ENCODE data around the gene CC2D1A.

The CC2D1A gene

GRCh38 chr19:13978351-13979243, 72.6 kb downstream of the CC2D1A start:
- DNase-seq (ENCODE audit: low read depth): no peak
- TF ChIP-seq, protein P1, sequence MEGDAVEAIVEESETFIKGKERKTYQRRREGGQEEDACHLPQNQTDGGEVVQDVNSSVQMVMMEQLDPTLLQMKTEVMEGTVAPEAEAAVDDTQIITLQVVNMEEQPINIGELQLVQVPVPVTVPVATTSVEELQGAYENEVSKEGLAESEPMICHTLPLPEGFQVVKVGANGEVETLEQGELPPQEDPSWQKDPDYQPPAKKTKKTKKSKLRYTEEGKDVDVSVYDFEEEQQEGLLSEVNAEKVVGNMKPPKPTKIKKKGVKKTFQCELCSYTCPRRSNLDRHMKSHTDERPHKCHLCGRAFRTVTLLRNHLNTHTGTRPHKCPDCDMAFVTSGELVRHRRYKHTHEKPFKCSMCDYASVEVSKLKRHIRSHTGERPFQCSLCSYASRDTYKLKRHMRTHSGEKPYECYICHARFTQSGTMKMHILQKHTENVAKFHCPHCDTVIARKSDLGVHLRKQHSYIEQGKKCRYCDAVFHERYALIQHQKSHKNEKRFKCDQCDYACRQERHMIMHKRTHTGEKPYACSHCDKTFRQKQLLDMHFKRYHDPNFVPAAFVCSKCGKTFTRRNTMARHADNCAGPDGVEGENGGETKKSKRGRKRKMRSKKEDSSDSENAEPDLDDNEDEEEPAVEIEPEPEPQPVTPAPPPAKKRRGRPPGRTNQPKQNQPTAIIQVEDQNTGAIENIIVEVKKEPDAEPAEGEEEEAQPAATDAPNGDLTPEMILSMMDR (IDR thresholded peaks at IDR 0.05; ENCODE audit: control insufficient read depth, insufficient read depth, low read depth, low read length, missing control alignments): no peak
- no peak overlapping the region for H3K4me3 ChIP-seq (ENCODE audit: control insufficient read depth, low read depth, low read length)

DNA sequence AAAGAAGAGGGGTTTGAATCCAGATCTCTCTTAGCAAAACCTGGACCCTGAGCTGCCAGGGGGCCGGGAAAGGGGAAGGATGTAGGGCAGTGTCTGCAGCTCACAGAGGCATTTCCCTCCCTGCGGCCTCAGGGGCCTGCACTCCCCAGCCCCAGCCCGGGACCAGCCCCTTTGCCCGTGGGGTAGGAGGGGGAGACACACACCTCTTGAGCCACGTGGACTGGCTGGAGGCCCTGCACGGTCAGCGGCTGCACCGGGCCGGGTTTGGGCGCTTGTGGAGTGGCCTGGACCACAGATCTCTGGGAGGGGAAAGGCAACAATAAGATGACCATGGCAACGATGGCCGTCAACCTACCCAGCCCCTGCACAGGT, 73.2 kb downstream of the CC2D1A start:
- no peak for DNase-seq (ENCODE audit: low read depth)
- no peak overlapping the region for H3K4me3 ChIP-seq (ENCODE audit: control insufficient read depth, low read depth, low read length)
- TF ChIP-seq, protein P1 (IDR thresholded peaks at IDR 0.05; ENCODE audit: control insufficient read depth, insufficient read depth, low read depth, low read length, missing control alignments): no peak

DNA sequence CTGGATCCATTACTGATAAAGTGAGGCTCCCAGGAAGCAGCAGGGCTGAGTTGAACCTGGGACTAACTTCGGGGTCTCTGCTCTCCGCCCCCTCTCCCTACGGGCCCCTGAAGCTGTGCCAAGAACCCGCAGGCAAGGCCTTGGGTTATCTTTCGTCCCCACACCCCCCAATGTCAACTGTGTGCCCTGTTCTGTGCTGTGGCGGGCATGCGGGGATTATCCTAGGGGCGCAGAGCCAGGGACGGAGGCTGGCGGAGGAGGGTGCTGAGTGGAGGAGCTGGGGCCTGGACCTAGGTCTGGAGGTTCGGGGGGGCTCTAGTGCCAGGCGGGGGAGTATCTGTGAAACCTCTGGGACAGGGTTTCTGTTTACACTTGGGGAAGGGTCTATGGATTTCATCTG, 73.7 kb downstream of the CC2D1A start:
- TF ChIP-seq, protein P1 (IDR thresholded peaks at IDR 0.05; ENCODE audit: control insufficient read depth, insufficient read depth, low read depth, low read length, missing control alignments): no peak
- no peak for DNase-seq (ENCODE audit: low read depth)
- no peak overlapping the region for H3K4me3 ChIP-seq (ENCODE audit: control insufficient read depth, low read depth, low read length)

DNA sequence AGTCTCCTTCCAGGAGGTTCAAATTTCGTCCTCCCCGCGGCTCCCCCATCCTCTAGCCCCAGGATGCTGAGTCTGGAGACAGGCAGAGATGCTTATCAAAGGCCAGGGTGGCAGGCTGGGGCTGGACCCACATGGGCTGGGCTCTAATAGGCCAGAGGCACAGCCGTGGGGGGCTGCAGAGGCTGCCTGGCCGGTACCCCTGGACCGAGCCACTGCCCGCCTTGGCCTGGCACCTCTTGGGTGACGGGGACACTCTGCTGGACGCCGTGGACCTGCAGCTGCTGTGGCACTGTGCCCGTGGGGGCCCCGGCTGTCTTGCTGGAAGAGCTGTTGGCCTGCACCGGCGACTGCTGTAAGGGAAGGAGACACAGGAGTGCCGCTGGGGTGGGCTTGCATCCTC, 74.3 kb downstream of the CC2D1A start:
- H3K4me3 ChIP-seq (ENCODE audit: control insufficient read depth, low read depth, low read length): no peak overlapping the region
- TF ChIP-seq, protein P1 (IDR thresholded peaks at IDR 0.05; ENCODE audit: control insufficient read depth, insufficient read depth, low read depth, low read length, missing control alignments): no peak
- DNase-seq (ENCODE audit: low read depth): no peak

Measured in AG09309 (cell line).